Smooth muscle cell (in vitro differentiated cells): ENCODE measurements around the gene AMBP. TPM values are rescaled to one million over a fixed set of nuclear protein-coding genes. Genes with fewer than 3 reads are reported as not detected.
"Not testable (repeated sequence)": the region's sequence is repeated elsewhere in the genome, so short reads cannot be mapped to it uniquely, and the experiment has no call there.

Experiments used
- DNase-seq: peaks from one replicate; lab custom pipeline; 2025; ENCODE audit not compliant: unreplicated experiment; lab: John Stamatoyannopoulos, UW
- H2AFZ ChIP-seq: fragments of 200-600 bp; sonication (generic); 2 replicates; pipeline ENCODE4 v1.6.0; 2016; ENCODE audit warnings: antibody characterized with exemption, low read depth, mild to moderate bottlenecking
- H3F3A ChIP-seq: fragments of 200-600 bp; sonication (generic); 2 replicates; pipeline ENCODE4 v1.6.0; 2017; ENCODE audit warnings: antibody characterized with exemption, low read depth
- H3K27ac ChIP-seq: fragments of 200-600 bp; sonication (generic); 2 replicates; pipeline ENCODE4 v1.5.1; 2016; ENCODE audit warnings: low read depth, mild to moderate bottlenecking
- H3K27me3 ChIP-seq: fragments of 200-600 bp; sonication (generic); 2 replicates; pipeline ENCODE4 v1.6.1; 2016; ENCODE audit warnings: low read depth, mild to moderate bottlenecking
- H3K36me3 ChIP-seq: fragments of 200-600 bp; sonication (generic); 2 replicates; pipeline ENCODE4 v1.5.1; 2016; ENCODE audit warnings: low read depth
- H3K4me1 ChIP-seq: fragments of 200-600 bp; sonication (generic); 2 replicates; pipeline ENCODE4 v1.5.1; 2016; ENCODE audit warnings: low read depth
- H3K4me2 ChIP-seq: fragments of 200-600 bp; sonication (generic); 2 replicates; pipeline ENCODE4 v1.6.0; 2016; ENCODE audit warnings: mild to moderate bottlenecking
- H3K4me3 ChIP-seq: fragments of 200-600 bp; sonication (generic); 2 replicates; pipeline ENCODE4 v1.5.1; 2016; ENCODE audit warnings: mild to moderate bottlenecking
- H3K79me2 ChIP-seq: fragments of 200-600 bp; sonication (generic); 2 replicates; pipeline ENCODE4 v1.6.0; 2016; ENCODE audit warnings: low read depth, mild to moderate bottlenecking
- H3K9ac ChIP-seq: fragments of 200-600 bp; sonication (generic); 2 replicates; pipeline ENCODE4 v1.6.0; 2016; ENCODE audit warnings: low read depth
- H3K9me3 ChIP-seq: fragments of 200-600 bp; sonication (generic); replicated peaks from 2 replicates; pipeline ENCODE4 v1.5.1; 2016; ENCODE audit warnings: low read depth
- H4K20me1 ChIP-seq: fragments of 200-600 bp; sonication (generic); 2 replicates; pipeline ENCODE4 v1.6.0; 2016; ENCODE audit warnings: low read depth
- WGBS: methylation state at CpG from one replicate; pipeline ENCODE4 v1.1.7; 2016; ENCODE audit warnings: low lambda C conversion rate; 5-methylcytosine and 5-hydroxymethylcytosine counted together
- polyA plus RNA-seq: library from polyadenylated mRNA; unstranded; fragments of >200 nt; fragmentation: Nextera tagmentation; extraction: Ambion mirVana; gene quantifications from 2 replicates; pipeline ENCODE4 v1.2.1, GENCODE V29; 2016
- total RNA-seq: library from RNA; depleted of rRNA; stranded (reverse); fragments of >200 nt; gene quantifications from 2 replicates; pipeline ENCODE4 v1.2.3, GENCODE V29; 2014
- TF ChIP-seq, protein P1 (sequence below): fragments of 200-600 bp; sonication (generic); IDR thresholded peaks from 2 replicates; pipeline ENCODE4 v1.5.1; 2017; ENCODE audit warnings: borderline replicate concordance, mild to moderate bottlenecking, antibody characterized with exemption; ENCODE audit not compliant: insufficient read depth, poor library complexity, severe bottlenecking

The AMBP gene
- total and polyA plus RNA-seq, 2 experiments from 2014 or later: 0.35 TPM; not detected in 1

DNA sequence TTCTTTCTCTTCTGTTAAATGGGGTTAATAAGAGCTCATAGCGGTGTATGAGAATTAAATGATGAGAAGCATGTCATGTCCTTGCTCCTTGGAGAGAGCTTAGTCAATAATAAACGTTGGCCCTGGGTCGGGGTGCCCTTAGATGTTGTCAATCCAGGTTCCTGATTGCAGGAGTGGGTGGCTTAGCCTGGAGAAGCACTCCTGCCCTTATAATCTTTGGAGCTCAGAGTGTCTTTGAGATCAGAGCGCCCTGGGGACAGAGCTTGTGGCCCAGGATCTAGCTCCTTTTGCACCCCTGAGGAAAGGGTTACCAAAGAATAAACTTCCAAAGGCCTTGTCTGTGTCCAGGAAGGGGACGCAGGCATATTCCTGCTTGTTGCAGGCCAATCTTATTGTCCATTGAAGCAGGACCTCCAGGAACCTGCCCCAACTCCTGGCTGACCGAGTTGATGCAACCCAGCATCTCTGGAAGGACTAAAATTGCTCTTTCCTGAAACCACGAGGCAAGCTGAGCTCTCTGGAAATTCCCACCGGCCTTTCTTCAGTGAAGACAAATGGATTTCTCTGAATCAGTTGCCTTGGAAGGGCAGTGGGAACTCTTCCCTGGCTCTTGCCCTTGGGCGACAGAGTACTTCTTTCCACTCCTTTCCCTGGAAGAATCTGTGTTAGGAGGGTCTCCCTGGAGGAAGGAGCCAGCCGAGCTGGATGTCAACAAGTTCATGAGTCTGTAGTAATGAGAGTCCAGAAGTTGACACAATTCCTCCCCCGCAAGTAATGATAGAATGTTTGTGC is 6.4 kb upstream of the AMBP start:
- Histone ChIP-seq H3K9me3 (no peaks in the 10 kb centered on the region), H2AFZ (no peak overlapping the region), H3K36me3 (no peaks in the 10 kb centered on the region), H3K9ac (no peak overlapping the region), H3F3A (no peaks in the 10 kb centered on the region), H3K4me2 (no peak overlapping the region), H3K27me3 (peaks cover 3% of the 10 kb centered on the region), H3K4me1 (no peaks in the 10 kb centered on the region), H3K27ac (no peak overlapping the region), H3K79me2 (no peaks in the 10 kb centered on the region), H4K20me1 (no peaks in the 10 kb centered on the region), H3K4me3 (no peak overlapping the region)
- DNase-seq: no peak
- TF ChIP-seq, protein P1, sequence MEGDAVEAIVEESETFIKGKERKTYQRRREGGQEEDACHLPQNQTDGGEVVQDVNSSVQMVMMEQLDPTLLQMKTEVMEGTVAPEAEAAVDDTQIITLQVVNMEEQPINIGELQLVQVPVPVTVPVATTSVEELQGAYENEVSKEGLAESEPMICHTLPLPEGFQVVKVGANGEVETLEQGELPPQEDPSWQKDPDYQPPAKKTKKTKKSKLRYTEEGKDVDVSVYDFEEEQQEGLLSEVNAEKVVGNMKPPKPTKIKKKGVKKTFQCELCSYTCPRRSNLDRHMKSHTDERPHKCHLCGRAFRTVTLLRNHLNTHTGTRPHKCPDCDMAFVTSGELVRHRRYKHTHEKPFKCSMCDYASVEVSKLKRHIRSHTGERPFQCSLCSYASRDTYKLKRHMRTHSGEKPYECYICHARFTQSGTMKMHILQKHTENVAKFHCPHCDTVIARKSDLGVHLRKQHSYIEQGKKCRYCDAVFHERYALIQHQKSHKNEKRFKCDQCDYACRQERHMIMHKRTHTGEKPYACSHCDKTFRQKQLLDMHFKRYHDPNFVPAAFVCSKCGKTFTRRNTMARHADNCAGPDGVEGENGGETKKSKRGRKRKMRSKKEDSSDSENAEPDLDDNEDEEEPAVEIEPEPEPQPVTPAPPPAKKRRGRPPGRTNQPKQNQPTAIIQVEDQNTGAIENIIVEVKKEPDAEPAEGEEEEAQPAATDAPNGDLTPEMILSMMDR: no peak
- WGBS: 85% methylated on average over 11 of the region's 11 CpGs

DNA sequence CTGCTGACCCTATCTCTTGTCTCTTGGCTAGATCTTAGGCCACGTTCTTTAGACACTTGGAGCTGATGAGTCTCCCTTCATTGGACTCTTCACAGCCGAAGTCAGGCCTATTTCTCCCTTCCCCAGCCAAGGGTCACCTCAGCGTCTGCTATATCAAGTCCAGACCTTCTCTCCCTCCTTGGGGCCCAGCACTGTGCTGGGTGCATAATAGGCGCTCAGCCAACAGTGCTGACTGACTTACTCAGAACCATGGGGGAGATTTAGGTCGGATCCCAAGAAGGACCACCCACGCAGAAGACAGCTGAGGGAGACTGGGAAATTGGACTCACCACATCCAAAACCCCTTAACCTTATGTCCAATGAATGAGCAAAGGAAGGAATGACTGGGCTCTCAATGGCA is 5.6 kb upstream of the AMBP start:
- no peaks in the 10 kb centered on the region for H3K79me2 ChIP-seq
- no peaks in the 10 kb centered on the region for H4K20me1 ChIP-seq
- H3K9me3 ChIP-seq: no peaks in the 10 kb centered on the region
- H3K27me3 ChIP-seq: peaks cover 3% of the 10 kb centered on the region
- no peaks in the 10 kb centered on the region for H3K36me3 ChIP-seq
- H3K27ac ChIP-seq: no peak overlapping the region
- H3K4me1 ChIP-seq: no peaks in the 10 kb centered on the region
- no peak for DNase-seq
- H3K4me3 ChIP-seq: no peak overlapping the region
- H3K4me2 ChIP-seq: no peak overlapping the region
- TF ChIP-seq, protein P1: no peak
- no peak overlapping the region for H3K9ac ChIP-seq
- 89% methylated on average over 6 of the region's 6 CpGs for WGBS
- H2AFZ ChIP-seq: no peak overlapping the region
- no peaks in the 10 kb centered on the region for H3F3A ChIP-seq

- H3K4me3 ChIP-seq, H3K4me1 ChIP-seq, DNase-seq, H4K20me1 ChIP-seq, H3K9ac ChIP-seq, H3F3A ChIP-seq, H3K27me3 ChIP-seq, H3K9me3 ChIP-seq, H3K4me2 ChIP-seq, H3K79me2 ChIP-seq, H3K36me3 ChIP-seq, H2AFZ ChIP-seq, H3K27ac ChIP-seq: not testable (repeated sequence)
- 70% methylated on average over 13 of the region's 13 CpGs for WGBS
Observed at GRCh38 chr9:114082763-114083412, 4.8 kb upstream of the AMBP start.

- Histone ChIP-seq H3K36me3 (no peaks in the 10 kb centered on the region), H4K20me1 (no peaks in the 10 kb centered on the region), H3F3A (no peaks in the 10 kb centered on the region), H3K27me3 (no peaks in the 10 kb centered on the region), H3K79me2 (no peaks in the 10 kb centered on the region), H2AFZ (no peak overlapping the region), H3K4me1 (no peaks in the 10 kb centered on the region), H3K9ac (no peak overlapping the region), H3K4me2 (no peak overlapping the region), H3K9me3 (no peaks in the 10 kb centered on the region), H3K4me3 (no peak overlapping the region), H3K27ac (no peak overlapping the region)
- 55% methylated on average over 10 of the region's 10 CpGs for WGBS
- DNase-seq: peak; percentile 65
- TF ChIP-seq, protein P1: peak; percentile 80
Observed at GRCh38 chr9:114082017-114082762, 4.1 kb upstream of the AMBP start.
